Bronchus fibroblast of lung (primary cell): ENCODE data around the gene ACTL6B. TPM values are rescaled to one million over a fixed set of nuclear protein-coding genes. Genes with fewer than 3 reads are reported as not detected.

Source experiments
- total RNA-seq: library from RNA; depleted of rRNA; stranded (reverse); fragments of >200 nt; gene quantifications from 2 replicates; pipeline ENCODE4 v1.2.3, GENCODE V29; 2015

Gene ACTL6B
- total RNA-seq, result not detected in 2 replicates

GRCh38 chr7:100655908-100656674 is at the start of gene ACTL6B:
ACTL6B (minus strand) TSS chr7:100656448; CDS start chr7:100656354, 94 bp downstream.

DNA sequence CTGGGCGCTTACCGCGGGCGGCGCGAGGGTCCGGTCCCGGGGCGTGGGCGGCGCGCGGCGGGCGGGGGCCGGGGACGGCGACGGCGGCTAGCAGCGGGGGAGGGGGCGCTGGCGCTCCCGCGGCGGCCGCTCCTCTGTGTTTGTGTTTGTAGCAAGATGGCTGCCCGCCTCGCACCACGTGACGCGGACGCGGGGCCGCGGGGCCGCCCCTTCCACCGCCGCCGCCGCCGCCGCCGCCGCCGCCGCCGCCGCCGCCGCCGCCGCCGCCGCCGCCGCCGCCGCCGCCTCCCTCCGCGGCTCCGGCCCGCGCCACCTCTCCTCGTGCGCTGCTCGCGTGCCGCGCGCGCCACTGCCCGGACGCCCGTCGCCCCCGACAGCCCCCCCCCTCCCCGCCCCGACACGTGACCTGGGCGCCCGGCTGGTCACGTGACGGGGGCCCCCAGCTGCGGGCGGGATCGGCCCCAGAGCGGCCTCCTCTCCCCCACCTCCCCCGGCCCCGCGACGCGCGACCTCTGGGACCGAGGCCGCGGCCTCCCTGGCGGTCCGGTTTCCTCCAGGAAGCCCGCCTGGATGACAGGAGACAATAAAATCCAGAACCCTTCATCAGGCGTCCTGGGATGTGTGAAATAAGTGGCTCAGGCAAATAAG is 38.0 kb upstream of the ACTL6B start, which contains the start of gene GIGYF1:
GIGYF1 (minus strand) TSS at position 153 of the 648 bp plus-strand sequence. CDS start 6,012 bp downstream, outside the sequence.

GRCh38 chr7:100673302-100673941 is 17.2 kb upstream of the ACTL6B start, which contains the start of gene GNB2:
GNB2 (plus strand) TSS chr7:100673740; CDS start chr7:100676266, 2,526 bp downstream.

GRCh38 chr7:100641463-100641859 is 14.8 kb downstream of the ACTL6B start, which contains the start of gene TFR2:
TFR2 (minus strand) TSS chr7:100641552; CDS start chr7:100641509, 43 bp downstream.

DNA sequence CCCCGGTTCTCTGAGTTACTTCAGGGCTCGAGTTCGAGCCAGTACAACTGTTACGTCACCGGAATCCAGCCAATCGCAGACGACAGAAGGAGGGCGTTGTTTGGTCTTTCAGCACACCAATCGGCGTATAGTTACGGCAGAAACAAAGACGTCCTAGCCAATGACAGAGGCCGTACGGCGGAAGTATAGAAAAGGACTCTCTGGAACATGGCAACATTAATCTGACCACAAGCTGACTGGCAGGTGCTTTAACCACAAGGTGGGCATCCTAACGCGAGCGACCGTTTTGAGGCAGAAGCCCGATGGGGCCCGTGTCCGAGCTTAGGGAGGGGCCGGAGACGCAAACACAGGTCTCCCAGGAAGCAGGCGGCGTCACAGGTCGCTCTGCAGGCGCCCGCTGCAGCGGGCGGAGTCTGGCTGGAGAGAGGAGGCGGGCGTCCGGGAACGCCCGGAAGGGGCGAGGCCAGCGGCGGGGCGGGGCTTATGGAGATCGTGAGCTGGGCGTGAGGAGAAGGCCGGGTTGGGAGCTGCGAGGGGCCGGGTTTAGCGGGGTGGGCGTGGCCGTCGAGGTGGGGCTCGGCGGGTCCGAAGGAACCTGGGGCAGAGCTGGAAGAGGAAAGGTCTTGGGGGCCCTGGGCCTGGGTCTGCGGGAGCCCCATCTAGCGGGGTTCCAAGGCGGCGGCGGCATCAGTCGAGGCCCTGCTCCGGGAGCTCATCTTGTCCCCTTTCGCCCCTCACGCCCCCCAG is 44.1 kb downstream of the ACTL6B start, which contains the start of gene MOSPD3:
MOSPD3 (plus strand) TSS at position 558 of the 747 bp plus-strand sequence. CDS start 252 bp downstream, outside the sequence.

Other genes with a start within 250 kb of the ACTL6B start
- gene ZCWPW1, start 227.7 kb downstream of the ACTL6B start, total RNA-seq, result 0.30 and 0.50 TPM in 2 replicates
- 29.9 and 31.5 TPM in 2 replicates for gene MEPCE, start 226.6 kb downstream of the ACTL6B start, total RNA-seq
- gene PPP1R35, start 220.0 kb downstream of the ACTL6B start, total RNA-seq, result 46.5 and 62.0 TPM in 2 replicates
- gene SPACDR, start 192.2 kb downstream of the ACTL6B start, total RNA-seq, result 1.8 and 2.7 TPM in 2 replicates
- 47.4 and 52.5 TPM in 2 replicates for gene TSC22D4, start 177.2 kb downstream of the ACTL6B start, total RNA-seq
- gene NYAP1, start 172.5 kb downstream of the ACTL6B start, total RNA-seq, result 1.8 and 3.9 TPM in 2 replicates
- 9.1 and 16.0 TPM in 2 replicates for gene AGFG2, start 117.2 kb downstream of the ACTL6B start, total RNA-seq
- 0.34 and 1.2 TPM in 2 replicates for gene SAP25, start 82.5 kb downstream of the ACTL6B start, total RNA-seq
- 34.2 and 58.7 TPM in 2 replicates for gene LRCH4, start 70.3 kb downstream of the ACTL6B start, total RNA-seq
- 0.50 and 1.0 TPM in 2 replicates for gene FBXO24, start 70.1 kb downstream of the ACTL6B start, total RNA-seq
- 396 and 411 TPM in 2 replicates for gene PCOLCE, start 54.1 kb downstream of the ACTL6B start, total RNA-seq
- gene MOSPD3, start 43.9 kb downstream of the ACTL6B start, total RNA-seq, result 17.2 and 21.4 TPM in 2 replicates
- 0.17 and 0.30 TPM in 2 replicates for gene TFR2, start 14.9 kb downstream of the ACTL6B start, total RNA-seq
- 283 and 322 TPM in 2 replicates for gene GNB2, start 17.3 kb upstream of the ACTL6B start, total RNA-seq
- gene GIGYF1, start 37.8 kb upstream of the ACTL6B start, total RNA-seq, result 9.2 and 11.8 TPM in 2 replicates
- 56.2 and 63.2 TPM in 2 replicates for gene POP7, start 49.7 kb upstream of the ACTL6B start, total RNA-seq
- not detected in 2 replicates for gene EPO, start 64.0 kb upstream of the ACTL6B start, total RNA-seq
- gene ZAN, start 77.1 kb upstream of the ACTL6B start, total RNA-seq, result not detected in 2 replicates
- gene EPHB4, start 171.1 kb upstream of the ACTL6B start, total RNA-seq, result 42.2 and 46.8 TPM in 2 replicates
- 17.1 and 18.0 TPM in 2 replicates for gene SLC12A9, start 196.3 kb upstream of the ACTL6B start, total RNA-seq
- gene TRIP6, start 210.9 kb upstream of the ACTL6B start, total RNA-seq, result 76.3 and 95.2 TPM in 2 replicates
- 93.8 and 104 TPM in 2 replicates for gene SRRT, start 218.7 kb upstream of the ACTL6B start, total RNA-seq
- 3.2 and 6.7 TPM in 2 replicates for gene UFSP1, start 233.3 kb upstream of the ACTL6B start, total RNA-seq
- gene ACHE, start 239.4 kb upstream of the ACTL6B start, total RNA-seq, result 0.34 TPM in 1 of 2 replicates, not detected in the other